HUES6 (cell line): Measurements from ENCODE around the gene DPY19L3.
A peak's percentile ranks its signal among the peaks of the same experiment; 100 is the strongest.

Experiments
- H3K27ac ChIP-seq: 2 replicates; pipeline ENCODE4 v1.7.0; 2013; ENCODE audit warnings: low read depth, mild to moderate bottlenecking, low read length, inconsistent platforms
- H3K27me3 ChIP-seq: 2 replicates; pipeline ENCODE4 v1.6.1; 2013; ENCODE audit warnings: low read length; ENCODE audit not compliant: control insufficient read depth, insufficient read depth
- H3K36me3 ChIP-seq: 2 replicates; pipeline ENCODE4 v1.6.1; 2013; ENCODE audit warnings: low read length; ENCODE audit not compliant: control insufficient read depth, insufficient read depth
- H3K4me1 ChIP-seq: 2 replicates; pipeline ENCODE4 v1.6.1; 2013; ENCODE audit warnings: low read length; ENCODE audit not compliant: control insufficient read depth, insufficient read depth
- H3K4me3 ChIP-seq: 2 replicates; pipeline ENCODE4 v1.5.1; 2013; ENCODE audit warnings: low read depth, low read length
- H3K9ac ChIP-seq: one replicate; pipeline ENCODE4 v1.6.1; 2013; ENCODE audit warnings: mild to moderate bottlenecking, low read length
- H3K9me3 ChIP-seq: 2 replicates; pipeline ENCODE4 v1.6.1; 2013; ENCODE audit warnings: low read depth, low read length; ENCODE audit not compliant: control insufficient read depth, insufficient read depth

Gene DPY19L3

GRCh38 chr19:32396046-32396652 is 9.4 kb upstream of the DPY19L3 start:
- Histone ChIP-seq H3K4me1 (no peaks in the 10 kb centered on the region), H3K36me3 (peaks cover 11% of the 10 kb centered on the region)

GRCh38 chr19:32397671-32398101 is 7.9 kb upstream of the DPY19L3 start:
- Histone ChIP-seq H3K4me3 (no peak overlapping the region), H3K9ac (no peak overlapping the region), H3K27ac (no peak overlapping the region), H3K36me3 (peaks cover 11% of the 10 kb centered on the region), H3K4me1 (no peaks in the 10 kb centered on the region), H3K9me3 (no peaks in the 10 kb centered on the region), H3K27me3 (no peaks in the 10 kb centered on the region)

More at GRCh38 chr19:32396046-32396652, 9.4 kb upstream of the DPY19L3 start:
- H3K4me3 ChIP-seq = no peak overlapping the region
- H3K27ac ChIP-seq = no peak overlapping the region
- no peaks in the 10 kb centered on the region for H3K27me3 ChIP-seq
- H3K9ac ChIP-seq = no peak overlapping the region
- no peaks in the 10 kb centered on the region for H3K9me3 ChIP-seq

- H3K4me1 ChIP-seq = peaks cover 21% of the 10 kb centered on the region
- no peaks in the 10 kb centered on the region for H3K9me3 ChIP-seq
- no peak overlapping the region for H3K9ac ChIP-seq
- H3K36me3 ChIP-seq = peaks cover 8% of the 10 kb centered on the region
- H3K27ac ChIP-seq = no peak overlapping the region
- no peaks in the 10 kb centered on the region for H3K27me3 ChIP-seq
- H3K4me3 ChIP-seq = no peak overlapping the region
Observed at GRCh38 chr19:32401992-32402391, 3.6 kb upstream of the DPY19L3 start.

GRCh38 chr19:32403291-32403995 is 2.1 kb upstream of the DPY19L3 start:
- H3K9ac ChIP-seq = no peak overlapping the region
- peak overlapping the region; percentile 98; the same call in 1 of the 2 replicates for H3K27ac ChIP-seq

GRCh38 chr19:32404213-32404932 is 1.2 kb upstream of the DPY19L3 start:
- peak overlapping the region; percentile 98 for H3K9ac ChIP-seq
- peak overlapping the region; percentile 98 for H3K27ac ChIP-seq
- peak overlapping the region; percentile 95 for H3K4me3 ChIP-seq
- H3K4me1 ChIP-seq = peaks cover 28% of the 10 kb centered on the region
- H3K9me3 ChIP-seq = no peaks in the 10 kb centered on the region
- H3K27me3 ChIP-seq = no peaks in the 10 kb centered on the region
- H3K36me3 ChIP-seq = peaks cover 16% of the 10 kb centered on the region

More at GRCh38 chr19:32403291-32403995, 2.1 kb upstream of the DPY19L3 start:
- Histone ChIP-seq H3K4me1 (peaks cover 28% of the 10 kb centered on the region), H3K9me3 (no peaks in the 10 kb centered on the region), H3K27me3 (no peaks in the 10 kb centered on the region), H3K36me3 (peaks cover 7% of the 10 kb centered on the region), H3K4me3 (peak overlapping the region; percentile 95)

- peak overlapping the region; percentile 95 for H3K4me3 ChIP-seq
- no peaks in the 10 kb centered on the region for H3K27me3 ChIP-seq
- H3K27ac ChIP-seq = peak overlapping the region; percentile 98
- H3K36me3 ChIP-seq = peaks cover 22% of the 10 kb centered on the region
- H3K4me1 ChIP-seq = peaks cover 28% of the 10 kb centered on the region
- no peaks in the 10 kb centered on the region for H3K9me3 ChIP-seq
- H3K9ac ChIP-seq = peak overlapping the region; percentile 98
Observed at GRCh38 chr19:32404933-32405430, 588 bp upstream of the DPY19L3 start.

- Histone ChIP-seq H3K4me3 (peak overlapping the region; percentile 95), H3K36me3 (peaks cover 34% of the 10 kb centered on the region), H3K27me3 (no peaks in the 10 kb centered on the region), H3K27ac (no peak overlapping the region), H3K9ac (peak overlapping the region; percentile 98), H3K4me1 (peaks cover 28% of the 10 kb centered on the region), H3K9me3 (no peaks in the 10 kb centered on the region)
Observed at GRCh38 chr19:32406161-32407003, 812 bp downstream of the DPY19L3 start.

GRCh38 chr19:32407004-32407992 is 1.7 kb downstream of the DPY19L3 start:
- Histone ChIP-seq H3K36me3 (peaks cover 43% of the 10 kb centered on the region), H3K9ac (no peak overlapping the region), H3K4me1 (peaks cover 28% of the 10 kb centered on the region), H3K9me3 (no peaks in the 10 kb centered on the region), H3K4me3 (peak overlapping the region; percentile 95), H3K27me3 (no peaks in the 10 kb centered on the region), H3K27ac (no peak overlapping the region)

GRCh38 chr19:32415246-32415645 is 9.7 kb downstream of the DPY19L3 start:
- Histone ChIP-seq H3K4me1 (peaks cover 4% of the 10 kb centered on the region; the same call in 1 of the 2 replicates), H3K9ac (no peak overlapping the region), H3K4me3 (no peak overlapping the region), H3K36me3 (peaks cover 76% of the 10 kb centered on the region), H3K27ac (no peak overlapping the region), H3K9me3 (no peaks in the 10 kb centered on the region), H3K27me3 (no peaks in the 10 kb centered on the region)
